GM12891 (cell line): Measurements from ENCODE around the gene INSIG1.

Source experiments
- PAX5 ChIP-seq: IDR thresholded peaks from 2 replicates; pipeline ENCODE4 v1.6.1; 2011; ENCODE audit warnings: low read length, moderate library complexity, mild to moderate bottlenecking; ENCODE audit not compliant: insufficient read depth, severe bottlenecking
- POLR2A ChIP-seq: IDR thresholded peaks from 2 replicates; pipeline ENCODE4 v1.6.1; 2011; ENCODE audit warnings: low read depth, low read length, control low read depth
- POLR2AphosphoS5 ChIP-seq: IDR thresholded peaks from 2 replicates; pipeline ENCODE4 v1.6.1; 2011; ENCODE audit warnings: low read depth, low read length, control low read depth
- POU2F2 ChIP-seq: IDR thresholded peaks from 2 replicates; pipeline ENCODE4 v1.6.1; 2011; ENCODE audit warnings: low read depth, mild to moderate bottlenecking, control low read depth, low read length, moderate library complexity
- SPI1 ChIP-seq: IDR thresholded peaks from 2 replicates; pipeline ENCODE4 v1.6.1; 2011; ENCODE audit warnings: low read depth, low read length, control low read depth
- TAF1 ChIP-seq: IDR thresholded peaks from 2 replicates; pipeline ENCODE4 v1.6.1; 2011; ENCODE audit warnings: low read depth, low read length, control low read depth

DNA sequence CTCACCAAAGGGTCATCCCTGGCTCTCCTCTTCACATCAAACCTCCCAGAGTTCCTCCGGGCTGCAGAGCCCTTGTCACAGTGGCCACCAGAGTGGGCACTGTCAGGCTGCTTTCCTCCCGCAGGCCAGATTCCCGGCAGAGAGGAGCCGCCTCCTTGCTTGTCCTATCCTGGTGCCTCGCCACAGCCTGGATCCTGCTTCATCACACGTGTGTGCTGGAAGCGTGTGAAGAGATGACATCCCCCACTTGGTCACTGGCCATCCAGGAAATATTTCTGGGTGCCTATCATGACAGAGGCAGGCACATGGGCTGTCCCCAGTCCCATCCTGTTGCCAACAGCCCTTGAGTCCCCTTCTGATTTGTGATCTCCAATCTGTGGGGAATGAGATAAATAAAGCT, 15.0 kb downstream of the INSIG1 start:
- TF ChIP-seq POLR2AphosphoS5 (no peak), POLR2A (no peak), TAF1 (no peak), SPI1 (no peak), POU2F2 (no peak), PAX5 (no peak)
